ENCODE data around the gene MORF4L2.
A peak's percentile ranks its signal among the peaks of the same experiment; 100 is the strongest.

Gene MORF4L2

GRCh38 chrX:103699243-103699642 is 12.7 kb upstream of the MORF4L2 start:
- TF ChIP-seq CTCF (IDR thresholded peaks at IDR 0.05), result no peak
- no peak for TF ChIP-seq ZFX (IDR thresholded peaks at IDR 0.05; ENCODE audit: borderline replicate concordance)
- no peak overlapping the region for H3K27ac ChIP-seq

- H3K27ac ChIP-seq, result no peak overlapping the region
- TF ChIP-seq CTCF (IDR thresholded peaks at IDR 0.05) (no peak), ZFX (IDR thresholded peaks at IDR 0.05; ENCODE audit: borderline replicate concordance) (no peak)
Measured at GRCh38 chrX:103697687-103698086, 11.2 kb upstream of the MORF4L2 start.

- H3K27ac ChIP-seq, result no peak overlapping the region
- TF ChIP-seq CTCF (IDR thresholded peaks at IDR 0.05), result no peak
Measured at GRCh38 chrX:103691059-103691458, 4.6 kb upstream of the MORF4L2 start.

GRCh38 chrX:103688946-103689345 is 2.4 kb upstream of the MORF4L2 start:
- peak overlapping the region; percentile 95; the same call in 1 of the 2 replicates for H3K27ac ChIP-seq
- peak; percentile 67 for TF ChIP-seq CTCF (IDR thresholded peaks at IDR 0.05)
- no peak for TF ChIP-seq ZFX (IDR thresholded peaks at IDR 0.05; ENCODE audit: borderline replicate concordance)

GRCh38 chrX:103687696-103688201 is 1.2 kb upstream of the MORF4L2 start:
- peak overlapping the region; percentile 95 for H3K27ac ChIP-seq

GRCh38 chrX:103687073-103687695 is 685 bp upstream of the MORF4L2 start:
- TF ChIP-seq ZFX (IDR thresholded peaks at IDR 0.05; ENCODE audit: borderline replicate concordance) (no peak), CTCF (IDR thresholded peaks at IDR 0.05) (no peak; the same call in 1 of the 2 replicates)

More at GRCh38 chrX:103687696-103688201, 1.2 kb upstream of the MORF4L2 start:
- TF ChIP-seq CTCF (IDR thresholded peaks at IDR 0.05) (peak; percentile 68), ZFX (IDR thresholded peaks at IDR 0.05; ENCODE audit: borderline replicate concordance) (no peak)

GRCh38 chrX:103685396-103685795 is 1.1 kb downstream of the MORF4L2 start:
- peak overlapping the region; percentile 95 for H3K27ac ChIP-seq
- TF ChIP-seq ZFX (IDR thresholded peaks at IDR 0.05; ENCODE audit: borderline replicate concordance) (no peak), CTCF (IDR thresholded peaks at IDR 0.05) (no peak)

More at GRCh38 chrX:103687073-103687695, 685 bp upstream of the MORF4L2 start:
- peak overlapping the region; percentile 95 for H3K27ac ChIP-seq
